Spleen (tissue), 7 donors: ENCODE data around the gene PLCH1.

Experiments used
- CTCF ChIP-seq, 11 experiments: fragments of 200-600 bp in 7 of 11; fragments of 450-650 bp in 4 of 11; sonication (generic) in 4 of 11; IDR thresholded peaks in 8 of 11; conservative IDR thresholded peaks in 3 of 11; 1 replicate in 7 of 11; 2 replicates in 4 of 11; pipeline versions ENCODE4 v1.4.0 to v1.8.0; 2016 to 2021; ENCODE audit warnings: antibody characterized with exemption in 11 of 11, inconsistent platforms in 4 of 11, mild to moderate bottlenecking in 1 of 11
- POLR2AphosphoS5 ChIP-seq, 3 donors: sonication (generic); formaldehyde crosslinking; IDR thresholded peaks; one replicate each; pipeline ENCODE4 v1.5.1; 2017; ENCODE audit warnings: antibody characterized with exemption in 3 of 3
- donor health status: DM: no; HTN: no; CAD: no; lungs with moderate emphysema.
- donor health status: DM: no; HTN: no; CAD: no.
- donor health status: DM: no; HTN: no; CAD: no.

- TF ChIP-seq CTCF (IDR thresholded peaks at IDR 0.05 in 8 of 11, conservative IDR thresholded peaks at IDR 0.05 in 3 of 11) (no peak), POLR2AphosphoS5 (IDR thresholded peaks at IDR 0.05) (no peak)
Measured at GRCh38 chr3:155347901-155348300, 397.0 kb downstream of the PLCH1 start.
